HepG2 (cell line): ENCODE results near the gene RERE. TPM values are rescaled to one million over a fixed set of nuclear protein-coding genes. Genes with fewer than 3 reads are reported as not detected.

ENCODE experiments used
- ELF1 ChIP-seq: sonication (generic); formaldehyde crosslinking; IDR thresholded peaks from 2 replicates; pipeline ENCODE4 v1.4.0; 2020; ENCODE audit warnings: missing genetic modification reagents
- HDAC2 ChIP-seq: sonication (generic); formaldehyde crosslinking; IDR thresholded peaks from 2 replicates; pipeline ENCODE4 v1.4.0; 2020; ENCODE audit warnings: missing genetic modification reagents
- JUND ChIP-seq: sonication (generic); formaldehyde crosslinking; IDR thresholded peaks from 2 replicates; pipeline ENCODE4 v1.8.0; 2022; ENCODE audit warnings: mild to moderate bottlenecking, missing genetic modification reagents
- KDM6A ChIP-seq: IDR thresholded peaks from 2 replicates; pipeline ENCODE4 v1.6.1; 2016; ENCODE audit warnings: low read depth
- KLF16 ChIP-seq, 2 experiments: sonication (generic) in 1 of 2; formaldehyde crosslinking in 1 of 2; IDR thresholded peaks; 2 replicates each; pipeline versions ENCODE4 v1.6.1 to v1.8.0; 2016 to 2023; ENCODE audit warnings: missing genetic modification reagents in 2 of 2, missing compliant biosample characterization in 1 of 2
- MATR3 ChIP-seq: sonication (generic); formaldehyde crosslinking; IDR thresholded peaks from 2 replicates; pipeline ENCODE4 v1.4.0; 2020; ENCODE audit warnings: missing genetic modification reagents
- MTA3 ChIP-seq: sonication (generic); formaldehyde crosslinking; IDR thresholded peaks from 2 replicates; pipeline ENCODE4 v1.4.0; 2020; ENCODE audit warnings: missing genetic modification reagents
- NR3C1 ChIP-seq: sonication (generic); formaldehyde crosslinking; IDR thresholded peaks from 2 replicates; pipeline ENCODE4 v1.4.0; 2020; ENCODE audit warnings: missing genetic modification reagents
- REL ChIP-seq: sonication (generic); formaldehyde crosslinking; conservative IDR thresholded peaks from 2 replicates; pipeline ENCODE4 v1.8.0; 2022; ENCODE audit warnings: mild to moderate bottlenecking, missing genetic modification reagents, moderate library complexity
- SCMH1 ChIP-seq: sonication (generic); formaldehyde crosslinking; IDR thresholded peaks from 2 replicates; pipeline ENCODE4 v1.9.0; 2021; ENCODE audit warnings: missing genetic modification reagents, mild to moderate bottlenecking, borderline replicate concordance
- SP1 ChIP-seq, 2 experiments: fragments of 450-650 bp in 1 of 2; sonication (generic) in 1 of 2; formaldehyde crosslinking in 1 of 2; IDR thresholded peaks; 2 replicates each; pipeline versions ENCODE4 v1.4.0 to v1.6.1; 2016 to 2020; ENCODE audit warnings: missing genetic modification reagents in 1 of 2
- U2AF2 ChIP-seq: fragments of 200-400 bp; formaldehyde crosslinking; IDR thresholded peaks from 2 replicates; pipeline ENCODE4 v1.6.1; 2017; ENCODE audit warnings: low read depth, mild to moderate bottlenecking, low read length
- ZFP36L1 ChIP-seq: sonication (generic); formaldehyde crosslinking; IDR thresholded peaks from 2 replicates; pipeline ENCODE4 v1.8.0; 2022; ENCODE audit warnings: mild to moderate bottlenecking, missing genetic modification reagents, moderate library complexity
- ZNF17 ChIP-seq: sonication (generic); formaldehyde crosslinking; IDR thresholded peaks from 2 replicates; pipeline ENCODE4 v1.5.0; 2020; ENCODE audit warnings: mild to moderate bottlenecking, missing genetic modification reagents
- ZNF44 ChIP-seq: sonication (generic); formaldehyde crosslinking; IDR thresholded peaks from 2 replicates; pipeline ENCODE4 v1.5.1; 2020; ENCODE audit warnings: mild to moderate bottlenecking, missing genetic modification reagents
- ZNF468 ChIP-seq: sonication (generic); formaldehyde crosslinking; IDR thresholded peaks from 2 replicates; pipeline ENCODE4 v1.8.0; 2022; ENCODE audit warnings: mild to moderate bottlenecking, moderate library complexity, missing genetic modification reagents
- ZNF562 ChIP-seq: sonication (generic); formaldehyde crosslinking; IDR thresholded peaks from 2 replicates; pipeline ENCODE4 v1.8.0; 2022; ENCODE audit warnings: missing genetic modification reagents, borderline replicate concordance
- polyA plus RNA-seq, 8 experiments: library from polyadenylated mRNA; depleted of rRNA in 3 of 8; stranded (reverse) in 7 of 8; unstranded in 1 of 8; fragments of >200 nt; fragmentation: Illumina TruSeq in 4 of 8; extraction: Trizol in 4 of 8; gene quantifications; 2 replicates each; pipeline versions ENCODE4 v1.2.1 to v1.2.3, GENCODE V29; 2011 to 2016; ENCODE audit warnings: low read depth in 4 of 8, missing spikeins in 1 of 8, mixed read lengths in 1 of 8; ENCODE audit not compliant: insufficient read depth in 1 of 8
- total RNA-seq, 5 experiments: library from RNA; depleted of rRNA; stranded (reverse); fragments of >200 nt; fragmentation: Illumina TruSeq; extraction: Trizol; gene quantifications; 2 replicates each; pipeline ENCODE4 v1.2.3, GENCODE V29; 2016; ENCODE audit warnings: low read depth in 1 of 5
- TF ChIP-seq, protein P1 (sequence below): sonication (generic); formaldehyde crosslinking; conservative IDR thresholded peaks from 2 replicates; pipeline ENCODE4 v1.4.0; 2020; ENCODE audit warnings: missing genetic modification reagents
- TF ChIP-seq, protein P2 (sequence below): sonication (generic); formaldehyde crosslinking; IDR thresholded peaks from 2 replicates; pipeline ENCODE4 v1.4.0; 2020; ENCODE audit warnings: missing genetic modification reagents, borderline replicate concordance
- TF ChIP-seq, protein P3 (sequence below): sonication (generic); formaldehyde crosslinking; IDR thresholded peaks from 2 replicates; pipeline ENCODE4 v1.4.0; 2020; ENCODE audit warnings: missing genetic modification reagents, borderline replicate concordance
- TF ChIP-seq, protein P4 (sequence below): sonication (generic); formaldehyde crosslinking; IDR thresholded peaks from 2 replicates; pipeline ENCODE4 v1.5.0; 2020; ENCODE audit warnings: missing genetic modification reagents

Gene RERE
- total and polyA plus RNA-seq, 2 of the 13 experiments (the other 11 are each of a cell fraction or from before 2014, with no cell fraction given): 18.3 to 21.9 TPM

DNA sequence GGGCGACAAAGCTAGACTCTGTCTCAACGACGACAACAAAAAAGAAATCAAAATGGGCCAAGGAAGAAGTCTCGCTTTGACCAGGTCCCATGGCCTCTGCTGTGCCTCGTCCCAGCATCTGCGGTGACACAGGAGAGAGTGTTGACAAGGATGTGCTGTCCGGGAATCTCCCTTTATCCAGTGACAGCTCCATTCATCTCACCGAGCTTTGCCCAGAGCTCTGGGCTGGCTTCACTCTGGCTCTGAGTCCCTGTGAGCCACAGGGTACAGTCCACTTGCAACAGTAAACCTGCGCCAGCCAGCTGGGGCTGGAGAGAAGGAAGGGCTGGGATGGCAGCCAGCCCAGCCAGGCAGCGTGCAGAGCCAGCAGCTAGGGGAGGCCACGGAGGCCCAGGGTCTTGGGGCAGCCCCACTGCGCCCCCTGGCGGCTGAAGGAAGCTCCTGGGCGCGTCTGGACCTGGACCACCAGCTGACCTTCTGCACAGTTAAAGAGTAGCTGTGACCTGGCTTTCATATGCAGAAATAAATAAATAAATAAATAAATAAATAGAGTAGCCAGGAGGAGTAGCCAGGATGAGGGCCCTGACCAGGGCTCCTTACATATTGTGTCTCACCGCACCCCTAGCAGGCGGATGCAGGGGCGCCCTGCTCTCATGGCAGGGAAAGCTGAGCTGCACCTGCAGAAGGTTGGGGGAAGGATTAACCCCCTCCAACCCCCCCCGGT lies 31.4 kb upstream of the RERE start (continued):
- TF ChIP-seq ZFP36L1 (CRISPR knock-in tag) (no peak), HDAC2 (CRISPR knock-in tag) (peak; percentile 72; the same call in 1 of the 2 replicates), ZNF562 (no peak), ZNF17 (CRISPR knock-in tag) (no peak), MATR3 (CRISPR knock-in tag) (no peak), REL (CRISPR knock-in tag) (no peak), ZNF44 (CRISPR knock-in tag) (no peak), JUND (no peak), KDM6A (CRISPR knock-in tag) (0 out of 2 replicates have a peak, but pooled peaks have one; percentile 18), SP1 (IDR thresholded peaks at IDR 0.05) (no peak), SP1 (CRISPR knock-in tag; IDR thresholded peaks at IDR 0.05) (no peak), MTA3 (CRISPR knock-in tag) (no peak), ZNF468 (no peak), KLF16 (CRISPR knock-in tag; IDR thresholded peaks at IDR 0.05) (peak in 1 of 2 experiments; percentile 73; a peak in 2 of 4 replicates), SCMH1 (CRISPR knock-in tag) (no peak), U2AF2 (no peak), ELF1 (CRISPR knock-in tag) (peak; percentile 66), NR3C1 (CRISPR knock-in tag) (no peak)
- TF ChIP-seq, protein P1, sequence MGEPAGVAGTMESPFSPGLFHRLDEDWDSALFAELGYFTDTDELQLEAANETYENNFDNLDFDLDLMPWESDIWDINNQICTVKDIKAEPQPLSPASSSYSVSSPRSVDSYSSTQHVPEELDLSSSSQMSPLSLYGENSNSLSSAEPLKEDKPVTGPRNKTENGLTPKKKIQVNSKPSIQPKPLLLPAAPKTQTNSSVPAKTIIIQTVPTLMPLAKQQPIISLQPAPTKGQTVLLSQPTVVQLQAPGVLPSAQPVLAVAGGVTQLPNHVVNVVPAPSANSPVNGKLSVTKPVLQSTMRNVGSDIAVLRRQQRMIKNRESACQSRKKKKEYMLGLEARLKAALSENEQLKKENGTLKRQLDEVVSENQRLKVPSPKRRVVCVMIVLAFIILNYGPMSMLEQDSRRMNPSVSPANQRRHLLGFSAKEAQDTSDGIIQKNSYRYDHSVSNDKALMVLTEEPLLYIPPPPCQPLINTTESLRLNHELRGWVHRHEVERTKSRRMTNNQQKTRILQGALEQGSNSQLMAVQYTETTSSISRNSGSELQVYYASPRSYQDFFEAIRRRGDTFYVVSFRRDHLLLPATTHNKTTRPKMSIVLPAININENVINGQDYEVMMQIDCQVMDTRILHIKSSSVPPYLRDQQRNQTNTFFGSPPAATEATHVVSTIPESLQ: 0 out of 2 replicates have a peak, but pooled peaks have one; percentile 71
- TF ChIP-seq, protein P2, sequence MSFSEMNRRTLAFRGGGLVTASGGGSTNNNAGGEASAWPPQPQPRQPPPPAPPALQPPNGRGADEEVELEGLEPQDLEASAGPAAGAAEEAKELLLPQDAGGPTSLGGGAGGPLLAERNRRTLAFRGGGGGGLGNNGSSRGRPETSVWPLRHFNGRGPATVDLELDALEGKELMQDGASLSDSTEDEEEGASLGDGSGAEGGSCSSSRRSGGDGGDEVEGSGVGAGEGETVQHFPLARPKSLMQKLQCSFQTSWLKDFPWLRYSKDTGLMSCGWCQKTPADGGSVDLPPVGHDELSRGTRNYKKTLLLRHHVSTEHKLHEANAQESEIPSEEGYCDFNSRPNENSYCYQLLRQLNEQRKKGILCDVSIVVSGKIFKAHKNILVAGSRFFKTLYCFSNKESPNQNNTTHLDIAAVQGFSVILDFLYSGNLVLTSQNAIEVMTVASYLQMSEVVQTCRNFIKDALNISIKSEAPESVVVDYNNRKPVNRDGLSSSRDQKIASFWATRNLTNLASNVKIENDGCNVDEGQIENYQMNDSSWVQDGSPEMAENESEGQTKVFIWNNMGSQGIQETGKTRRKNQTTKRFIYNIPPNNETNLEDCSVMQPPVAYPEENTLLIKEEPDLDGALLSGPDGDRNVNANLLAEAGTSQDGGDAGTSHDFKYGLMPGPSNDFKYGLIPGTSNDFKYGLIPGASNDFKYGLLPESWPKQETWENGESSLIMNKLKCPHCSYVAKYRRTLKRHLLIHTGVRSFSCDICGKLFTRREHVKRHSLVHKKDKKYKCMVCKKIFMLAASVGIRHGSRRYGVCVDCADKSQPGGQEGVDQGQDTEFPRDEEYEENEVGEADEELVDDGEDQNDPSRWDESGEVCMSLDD (CRISPR knock-in tag): no peak
- TF ChIP-seq, protein P3, sequence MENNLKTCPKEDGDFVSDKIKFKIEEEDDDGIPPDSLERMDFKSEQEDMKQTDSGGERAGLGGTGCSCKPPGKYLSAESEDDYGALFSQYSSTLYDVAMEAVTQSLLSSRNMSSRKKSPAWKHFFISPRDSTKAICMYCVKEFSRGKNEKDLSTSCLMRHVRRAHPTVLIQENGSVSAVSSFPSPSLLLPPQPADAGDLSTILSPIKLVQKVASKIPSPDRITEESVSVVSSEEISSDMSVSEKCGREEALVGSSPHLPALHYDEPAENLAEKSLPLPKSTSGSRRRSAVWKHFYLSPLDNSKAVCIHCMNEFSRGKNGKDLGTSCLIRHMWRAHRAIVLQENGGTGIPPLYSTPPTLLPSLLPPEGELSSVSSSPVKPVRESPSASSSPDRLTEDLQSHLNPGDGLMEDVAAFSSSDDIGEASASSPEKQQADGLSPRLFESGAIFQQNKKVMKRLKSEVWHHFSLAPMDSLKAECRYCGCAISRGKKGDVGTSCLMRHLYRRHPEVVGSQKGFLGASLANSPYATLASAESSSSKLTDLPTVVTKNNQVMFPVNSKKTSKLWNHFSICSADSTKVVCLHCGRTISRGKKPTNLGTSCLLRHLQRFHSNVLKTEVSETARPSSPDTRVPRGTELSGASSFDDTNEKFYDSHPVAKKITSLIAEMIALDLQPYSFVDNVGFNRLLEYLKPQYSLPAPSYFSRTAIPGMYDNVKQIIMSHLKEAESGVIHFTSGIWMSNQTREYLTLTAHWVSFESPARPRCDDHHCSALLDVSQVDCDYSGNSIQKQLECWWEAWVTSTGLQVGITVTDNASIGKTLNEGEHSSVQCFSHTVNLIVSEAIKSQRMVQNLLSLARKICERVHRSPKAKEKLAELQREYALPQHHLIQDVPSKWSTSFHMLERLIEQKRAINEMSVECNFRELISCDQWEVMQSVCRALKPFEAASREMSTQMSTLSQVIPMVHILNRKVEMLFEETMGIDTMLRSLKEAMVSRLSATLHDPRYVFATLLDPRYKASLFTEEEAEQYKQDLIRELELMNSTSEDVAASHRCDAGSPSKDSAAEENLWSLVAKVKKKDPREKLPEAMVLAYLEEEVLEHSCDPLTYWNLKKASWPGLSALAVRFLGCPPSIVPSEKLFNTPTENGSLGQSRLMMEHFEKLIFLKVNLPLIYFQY (CRISPR knock-in tag): peak; percentile 75
- TF ChIP-seq, protein P4, sequence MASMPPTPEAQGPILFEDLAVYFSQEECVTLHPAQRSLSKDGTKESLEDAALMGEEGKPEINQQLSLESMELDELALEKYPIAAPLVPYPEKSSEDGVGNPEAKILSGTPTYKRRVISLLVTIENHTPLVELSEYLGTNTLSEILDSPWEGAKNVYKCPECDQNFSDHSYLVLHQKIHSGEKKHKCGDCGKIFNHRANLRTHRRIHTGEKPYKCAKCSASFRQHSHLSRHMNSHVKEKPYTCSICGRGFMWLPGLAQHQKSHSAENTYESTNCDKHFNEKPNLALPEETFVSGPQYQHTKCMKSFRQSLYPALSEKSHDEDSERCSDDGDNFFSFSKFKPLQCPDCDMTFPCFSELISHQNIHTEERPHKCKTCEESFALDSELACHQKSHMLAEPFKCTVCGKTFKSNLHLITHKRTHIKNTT (CRISPR knock-in tag): no peak
